ENCODE results near the gene GMPR2.
"Not testable (repeated sequence)": the region's sequence is repeated elsewhere in the genome, so short reads cannot be mapped to it uniquely, and the experiment has no call there.

- not testable (repeated sequence) for TF ChIP-seq POLR2A (IDR thresholded peaks at IDR 0.05); CTCF (IDR thresholded peaks at IDR 0.05 in 8 of 11, conservative IDR thresholded peaks at IDR 0.05 in 3 of 11)
Measured at GRCh38 chr14:24222987-24223386, 9.7 kb upstream of the GMPR2 start.

Measured in spleen (tissue), 7 donors.